ENCODE measurements around the gene NIPBL. TPM values are rescaled to one million over a fixed set of nuclear protein-coding genes. Genes with fewer than 3 reads are reported as not detected.

The NIPBL gene
- total RNA-seq, 3 donors from 2014 or later = 61.9 to 112 (median 69.2) TPM

GRCh38 chr5:36919650-36920049, 43.1 kb downstream of the NIPBL start:
- TF ChIP-seq CTCF (IDR thresholded peaks at IDR 0.05) = no peak
- TF ChIP-seq POLR2A (IDR thresholded peaks at IDR 0.05) = no peak
- no peak for TF ChIP-seq POLR2AphosphoS5 (IDR thresholded peaks at IDR 0.05)
- H3K4me1 ChIP-seq = no peaks in the 10 kb centered on the region

GRCh38 chr5:36928947-36929346, 52.4 kb downstream of the NIPBL start:
- Histone ChIP-seq H3K27me3 (no peaks in the 10 kb centered on the region), H3K4me3 (no peak overlapping the region), H3K9me3 (no peaks in the 10 kb centered on the region), H3K4me1 (no peaks in the 10 kb centered on the region), H3K36me3 (no peaks in the 10 kb centered on the region), H3K27ac (no peak overlapping the region)
- TF ChIP-seq POLR2AphosphoS5 (IDR thresholded peaks at IDR 0.05) (no peak), CTCF (IDR thresholded peaks at IDR 0.05) (no peak), POLR2A (IDR thresholded peaks at IDR 0.05) (no peak)
- intact Hi-C loops (cut with DNase I; ENCODE audit: low total_unique reads) = no loop called here
- no peak for DNase-seq (ENCODE audit: low spot score in 2 of 2)

More at GRCh38 chr5:36919650-36920049, 43.1 kb downstream of the NIPBL start:
- no peak for DNase-seq (ENCODE audit: low spot score in 2 of 2)
- intact Hi-C loops (cut with DNase I; ENCODE audit: low total_unique reads) = no loop called here
- no peaks in the 10 kb centered on the region for H3K9me3 ChIP-seq
- H3K27me3 ChIP-seq = no peaks in the 10 kb centered on the region
- no peak overlapping the region for H3K27ac ChIP-seq
- H3K4me3 ChIP-seq = no peak overlapping the region
- H3K36me3 ChIP-seq = no peaks in the 10 kb centered on the region

GRCh38 chr5:36929438-36929837, 52.9 kb downstream of the NIPBL start:
- intact Hi-C loops (cut with DNase I; ENCODE audit: low total_unique reads) = no loop called here
- Histone ChIP-seq H3K4me3 (no peak overlapping the region), H3K9me3 (no peaks in the 10 kb centered on the region), H3K27me3 (no peaks in the 10 kb centered on the region), H3K27ac (no peak overlapping the region), H3K4me1 (no peaks in the 10 kb centered on the region), H3K36me3 (no peaks in the 10 kb centered on the region)
- no peak for TF ChIP-seq POLR2AphosphoS5 (IDR thresholded peaks at IDR 0.05)
- no peak for TF ChIP-seq POLR2A (IDR thresholded peaks at IDR 0.05)
- no peak for TF ChIP-seq CTCF (IDR thresholded peaks at IDR 0.05)
- no peak for DNase-seq (ENCODE audit: low spot score in 2 of 2)

- Histone ChIP-seq H3K27ac (no peak overlapping the region), H3K36me3 (no peaks in the 10 kb centered on the region), H3K4me1 (no peaks in the 10 kb centered on the region), H3K9me3 (no peaks in the 10 kb centered on the region), H3K27me3 (no peaks in the 10 kb centered on the region), H3K4me3 (no peak overlapping the region)
- TF ChIP-seq POLR2A (IDR thresholded peaks at IDR 0.05) (no peak), POLR2AphosphoS5 (IDR thresholded peaks at IDR 0.05) (no peak), CTCF (IDR thresholded peaks at IDR 0.05) (no peak)
- DNase-seq (ENCODE audit: low spot score in 2 of 2) = no peak
- intact Hi-C loops (cut with DNase I; ENCODE audit: low total_unique reads) = no loop called here
These were observed 55.5 kb downstream of the NIPBL start for GRCh38 chr5:36932056-36932455.

GRCh38 chr5:36932699-36933098, 56.1 kb downstream of the NIPBL start:
- H3K4me3 ChIP-seq = no peak overlapping the region
- H3K27ac ChIP-seq = no peak overlapping the region
- no peaks in the 10 kb centered on the region for H3K4me1 ChIP-seq
- no peaks in the 10 kb centered on the region for H3K9me3 ChIP-seq
- DNase-seq (ENCODE audit: low spot score in 2 of 2) = no peak
- TF ChIP-seq POLR2AphosphoS5 (IDR thresholded peaks at IDR 0.05) = no peak
- TF ChIP-seq POLR2A (IDR thresholded peaks at IDR 0.05) = no peak
- no peak for TF ChIP-seq CTCF (IDR thresholded peaks at IDR 0.05)
- intact Hi-C loops (cut with DNase I; ENCODE audit: low total_unique reads) = no loop called here
- H3K27me3 ChIP-seq = no peaks in the 10 kb centered on the region
- H3K36me3 ChIP-seq = no peaks in the 10 kb centered on the region

Data from breast epithelium (tissue), 4 donors.